Measurements from ENCODE around the gene HIPK2.

The HIPK2 gene

GRCh38 chr7:139711991-139712743 lies 65.6 kb downstream of the HIPK2 start:
- no peak for DNase-seq

- DNase-seq = no peak
These were observed 67.8 kb downstream of the HIPK2 start for GRCh38 chr7:139710036-139710435.

- peak; percentile 45 for DNase-seq
These were observed 68.3 kb downstream of the HIPK2 start for GRCh38 chr7:139709485-139709884.

GRCh38 chr7:139708541-139708940 lies 69.3 kb downstream of the HIPK2 start:
- no peak for DNase-seq

GRCh38 chr7:139706837-139707236 lies 71.0 kb downstream of the HIPK2 start:
- DNase-seq = no peak

GRCh38 chr7:139704308-139704879 lies 73.4 kb downstream of the HIPK2 start:
- DNase-seq = no peak

GRCh38 chr7:139703487-139704307 lies 74.1 kb downstream of the HIPK2 start:
- DNase-seq = no peak

- no peak for DNase-seq
These were observed 74.8 kb downstream of the HIPK2 start for GRCh38 chr7:139702811-139703486.

- no peak for DNase-seq
These were observed 75.5 kb downstream of the HIPK2 start for GRCh38 chr7:139702313-139702731.

GRCh38 chr7:139701908-139702307 lies 75.9 kb downstream of the HIPK2 start:
- DNase-seq = no peak

- no peak for DNase-seq
These were observed 77.1 kb downstream of the HIPK2 start for GRCh38 chr7:139700505-139701235.

- no peak for DNase-seq
These were observed 77.9 kb downstream of the HIPK2 start for GRCh38 chr7:139699640-139700504.

GRCh38 chr7:139698844-139699243 lies 79.0 kb downstream of the HIPK2 start:
- no peak for DNase-seq

- DNase-seq = no peak
These were observed 79.5 kb downstream of the HIPK2 start for GRCh38 chr7:139698278-139698677.

GRCh38 chr7:139697056-139697455 lies 80.7 kb downstream of the HIPK2 start:
- no peak for DNase-seq

GRCh38 chr7:139696552-139696951 lies 81.2 kb downstream of the HIPK2 start:
- no peak for DNase-seq

GRCh38 chr7:139695588-139695987 lies 82.2 kb downstream of the HIPK2 start:
- no peak for DNase-seq

- no peak for DNase-seq
These were observed 82.7 kb downstream of the HIPK2 start for GRCh38 chr7:139695051-139695450.

- DNase-seq = no peak
These were observed 83.5 kb downstream of the HIPK2 start for GRCh38 chr7:139694389-139694676.

- no peak for DNase-seq
These were observed 84.0 kb downstream of the HIPK2 start for GRCh38 chr7:139693651-139694388.

- no peak for DNase-seq
These were observed 85.1 kb downstream of the HIPK2 start for GRCh38 chr7:139692723-139693122.

Measured in amniotic stem cell (primary cell).